Fibroblast of villous mesenchyme (primary cell): Measurements from ENCODE around the gene PTPRJ. TPM values are rescaled to one million over a fixed set of nuclear protein-coding genes. Genes with fewer than 3 reads are reported as not detected.

Source experiments
- DNase-seq: peaks from one replicate; pipeline ENCODE4 v3.0.0-alpha.2; 2010; ENCODE audit warnings: low read depth
- H3K4me3 ChIP-seq: 2 replicates; pipeline ENCODE4 v1.5.1; 2011; ENCODE audit warnings: low read depth, mild to moderate bottlenecking, low read length
- CTCF ChIP-seq: IDR thresholded peaks from 2 replicates; pipeline ENCODE4 v1.5.1; 2012; ENCODE audit warnings: low read depth, mild to moderate bottlenecking, low read length; ENCODE audit not compliant: insufficient read depth
- total RNA-seq: library from RNA; depleted of rRNA; stranded (reverse); fragments of >200 nt; gene quantifications from 2 replicates; pipeline ENCODE4 v1.2.3, GENCODE V29; 2012

The PTPRJ gene
- total RNA-seq, 1 donor: 29.8 TPM

- no peak overlapping the region for H3K4me3 ChIP-seq
- TF ChIP-seq CTCF: no peak
- DNase-seq: no peak
These were observed 75.2 kb downstream of the PTPRJ start for GRCh38 chr11:48055292-48056132.

GRCh38 chr11:48056325-48057183 lies 76.2 kb downstream of the PTPRJ start:
- H3K4me3 ChIP-seq: no peak overlapping the region
- TF ChIP-seq CTCF: no peak
- no peak for DNase-seq

- DNase-seq: no peak
- H3K4me3 ChIP-seq: no peak overlapping the region
- TF ChIP-seq CTCF: no peak
These were observed 77.7 kb downstream of the PTPRJ start for GRCh38 chr11:48058064-48058463.

GRCh38 chr11:48058788-48059187 lies 78.4 kb downstream of the PTPRJ start:
- H3K4me3 ChIP-seq: no peak overlapping the region
- no peak for TF ChIP-seq CTCF
- no peak for DNase-seq

- no peak overlapping the region for H3K4me3 ChIP-seq
- no peak for TF ChIP-seq CTCF
- DNase-seq: no peak
These were observed 82.3 kb downstream of the PTPRJ start for GRCh38 chr11:48062649-48063048.

- DNase-seq: peak; percentile 98
- no peak overlapping the region for H3K4me3 ChIP-seq
- TF ChIP-seq CTCF: no peak
These were observed 83.1 kb downstream of the PTPRJ start for GRCh38 chr11:48063424-48063978.
